Measurements from ENCODE around the gene ANKRD63. TPM values are rescaled to one million over a fixed set of nuclear protein-coding genes. Genes with fewer than 3 reads are reported as not detected.

The ANKRD63 gene
- total and polyA plus RNA-seq, 10 of the 15 experiments (the other 5 are each of a cell fraction or from before 2014, with no cell fraction given) = not detected

DNA sequence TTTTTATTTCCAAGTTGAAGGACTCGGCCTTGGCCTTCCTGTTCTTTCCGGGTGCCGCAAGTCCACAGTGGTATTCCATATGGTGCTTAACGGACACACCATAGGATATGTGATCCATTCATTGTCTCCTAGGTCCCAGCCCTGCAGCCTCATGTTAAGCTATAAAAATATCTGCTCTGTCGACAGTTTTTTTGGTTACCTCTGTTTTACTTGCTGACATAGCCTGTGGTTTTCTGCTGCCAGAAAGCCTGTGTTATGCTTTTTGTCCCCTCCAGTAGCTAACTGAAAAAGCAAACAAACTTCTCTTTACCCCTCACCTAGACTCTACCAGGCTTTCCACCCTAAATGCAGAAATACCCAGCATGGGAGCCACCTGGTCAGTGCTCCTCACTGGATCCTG lies 45.9 kb upstream of the ANKRD63 start:
- H3K27me3 ChIP-seq (replicated peaks in 1 of 2; ENCODE audit: control insufficient read depth in 2 of 2, insufficient read depth in 2 of 2, low read length in 1 of 2) = no peaks in the 10 kb centered on the region
- no peaks in the 10 kb centered on the region for H3K36me3 ChIP-seq (ENCODE audit: control insufficient read depth in 2 of 2, insufficient read depth in 2 of 2, low read length in 1 of 2)
- no peak overlapping the region for H3K27ac ChIP-seq (ENCODE audit: control insufficient read depth, insufficient read depth)
- ATAC-seq = no peak
- H3K4me2 ChIP-seq (ENCODE audit: control insufficient read depth, insufficient read depth) = no peak overlapping the region
- no peaks in the 10 kb centered on the region for H4K20me1 ChIP-seq (ENCODE audit: control insufficient read depth, insufficient read depth)
- H3K4me3 ChIP-seq = no peak overlapping the region
- RAD21 ChIA-PET (ENCODE audit: unreplicated experiment) = interaction anchor here (0.8 kb wide), 1 partner anchor 9 kb away, joined by 4 read pairs; no protein-coding TSS in a partner anchor
- in situ Hi-C loops (cut with MboI) = no loop called here
- no peak overlapping the region for H2AFZ ChIP-seq (ENCODE audit: control insufficient read depth, low read depth, low read length)
- DNase-seq (ENCODE audit: low read depth, low spot score) = no peak
- CTCF ChIA-PET = interaction anchor here (1.0 to 6.7 kb wide), 10 partner anchors 10 to 111 kb away, joined by 3 to 103 read pairs (median 6); partner anchors contain the start of gene CCDC9B
- intact Hi-C loops (cut with micrococcal nuclease; ENCODE audit: unreplicated experiment) = no loop called here
- BruUV-seq (replicated peaks) = no TSS peak
- H3K4me1 ChIP-seq (ENCODE audit: control insufficient read depth, insufficient read depth, low read length) = no peaks in the 10 kb centered on the region; the same call in 1 of the 2 replicates
- H3K79me2 ChIP-seq (ENCODE audit: control insufficient read depth, insufficient read depth, low read length) = no peaks in the 10 kb centered on the region
- WGBS (ENCODE audit: insufficient coverage, insufficient replicate concordance, low lambda C conversion rate, missing lambda C conversion rate) = 76% methylated on average over 5 of the region's 5 CpGs
- no peaks in the 10 kb centered on the region for H3K9me3 ChIP-seq (replicated peaks; ENCODE audit: control insufficient read depth, insufficient read depth, low read length)
- H3K9ac ChIP-seq (ENCODE audit: control insufficient read depth, insufficient read depth, low read length) = no peak overlapping the region
- TF ChIP-seq, protein P1, sequence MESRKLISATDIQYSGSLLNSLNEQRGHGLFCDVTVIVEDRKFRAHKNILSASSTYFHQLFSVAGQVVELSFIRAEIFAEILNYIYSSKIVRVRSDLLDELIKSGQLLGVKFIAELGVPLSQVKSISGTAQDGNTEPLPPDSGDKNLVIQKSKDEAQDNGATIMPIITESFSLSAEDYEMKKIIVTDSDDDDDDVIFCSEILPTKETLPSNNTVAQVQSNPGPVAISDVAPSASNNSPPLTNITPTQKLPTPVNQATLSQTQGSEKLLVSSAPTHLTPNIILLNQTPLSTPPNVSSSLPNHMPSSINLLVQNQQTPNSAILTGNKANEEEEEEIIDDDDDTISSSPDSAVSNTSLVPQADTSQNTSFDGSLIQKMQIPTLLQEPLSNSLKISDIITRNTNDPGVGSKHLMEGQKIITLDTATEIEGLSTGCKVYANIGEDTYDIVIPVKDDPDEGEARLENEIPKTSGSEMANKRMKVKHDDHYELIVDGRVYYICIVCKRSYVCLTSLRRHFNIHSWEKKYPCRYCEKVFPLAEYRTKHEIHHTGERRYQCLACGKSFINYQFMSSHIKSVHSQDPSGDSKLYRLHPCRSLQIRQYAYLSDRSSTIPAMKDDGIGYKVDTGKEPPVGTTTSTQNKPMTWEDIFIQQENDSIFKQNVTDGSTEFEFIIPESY (IDR thresholded peaks at IDR 0.05) = no peak
- TF ChIP-seq NFIC (IDR thresholded peaks at IDR 0.05; ENCODE audit: low read depth, low read length) (no peak), TCF7 (IDR thresholded peaks at IDR 0.05; ENCODE audit: borderline replicate concordance) (no peak), KDM1A (IDR thresholded peaks at IDR 0.05; ENCODE audit: borderline replicate concordance) (no peak), CBX5 (IDR thresholded peaks at IDR 0.05; ENCODE audit: low read depth) (no peak), FOXM1 (IDR thresholded peaks at IDR 0.05; ENCODE audit: low read depth, low read length) (no peak), HCFC1 (IDR thresholded peaks at IDR 0.05; ENCODE audit: low read length) (no peak), EZH2 (IDR thresholded peaks at IDR 0.05; ENCODE audit: borderline replicate concordance, control insufficient read depth, low read depth, low read length) (no peak), SP1 (IDR thresholded peaks at IDR 0.05; ENCODE audit: low read depth, low read length) (no peak), EP300 (IDR thresholded peaks at IDR 0.05; ENCODE audit: borderline replicate concordance in 1 of 2, control insufficient read depth in 1 of 2, low read depth in 2 of 2, low read length in 2 of 2) (no peak), PRDM15 (CRISPR knock-in tag; IDR thresholded peaks at IDR 0.05) (no peak), ATF7 (IDR thresholded peaks at IDR 0.05; ENCODE audit: low read depth) (no peak), NR2C1 (IDR thresholded peaks at IDR 0.05) (no peak), ZSCAN29 (IDR thresholded peaks at IDR 0.05) (no peak), HDAC6 (IDR thresholded peaks at IDR 0.05; ENCODE audit: unreplicated experiment) (no peak), NR2C2 (IDR thresholded peaks at IDR 0.05; ENCODE audit: borderline replicate concordance, control insufficient read depth, insufficient read length, low read depth) (no peak), RUNX3 (IDR thresholded peaks at IDR 0.05; ENCODE audit: low read length) (no peak), ZNF274 (IDR thresholded peaks at IDR 0.05; ENCODE audit: insufficient read depth, insufficient read length) (no peak), SRF (IDR thresholded peaks at IDR 0.05; ENCODE audit: low read depth in 2 of 2, low read length in 2 of 2) (no peak)
- POLR2A ChIA-PET = interaction anchor here (0.6 to 1.1 kb wide), 3 partner anchors 10 to 524 kb away, joined by 3 to 5 read pairs (median 4); partner anchors contain the start of gene IVD
- SMC1A ChIA-PET (ENCODE audit: uncharacterized antibody, unreplicated experiment) = interaction anchor here (1.5 to 5.7 kb wide), 2 partner anchors 9 to 12 kb away, joined by 5 to 31 read pairs; no protein-coding TSS in a partner anchor
- FAIRE-seq = no peak

All from GM12878 (cell line).